ENCODE results near the gene PHF24.
"Not testable (repeated sequence)": the region's sequence is repeated elsewhere in the genome, so short reads cannot be mapped to it uniquely, and the experiment has no call there.

PHF24 gene

GRCh38 chr9:34998266-34998665, 40.2 kb downstream of the PHF24 start:
- peak; percentile 14 for DNase-seq

GRCh38 chr9:34999576-34999975, 41.5 kb downstream of the PHF24 start:
- peak; percentile 9 for DNase-seq

DNA sequence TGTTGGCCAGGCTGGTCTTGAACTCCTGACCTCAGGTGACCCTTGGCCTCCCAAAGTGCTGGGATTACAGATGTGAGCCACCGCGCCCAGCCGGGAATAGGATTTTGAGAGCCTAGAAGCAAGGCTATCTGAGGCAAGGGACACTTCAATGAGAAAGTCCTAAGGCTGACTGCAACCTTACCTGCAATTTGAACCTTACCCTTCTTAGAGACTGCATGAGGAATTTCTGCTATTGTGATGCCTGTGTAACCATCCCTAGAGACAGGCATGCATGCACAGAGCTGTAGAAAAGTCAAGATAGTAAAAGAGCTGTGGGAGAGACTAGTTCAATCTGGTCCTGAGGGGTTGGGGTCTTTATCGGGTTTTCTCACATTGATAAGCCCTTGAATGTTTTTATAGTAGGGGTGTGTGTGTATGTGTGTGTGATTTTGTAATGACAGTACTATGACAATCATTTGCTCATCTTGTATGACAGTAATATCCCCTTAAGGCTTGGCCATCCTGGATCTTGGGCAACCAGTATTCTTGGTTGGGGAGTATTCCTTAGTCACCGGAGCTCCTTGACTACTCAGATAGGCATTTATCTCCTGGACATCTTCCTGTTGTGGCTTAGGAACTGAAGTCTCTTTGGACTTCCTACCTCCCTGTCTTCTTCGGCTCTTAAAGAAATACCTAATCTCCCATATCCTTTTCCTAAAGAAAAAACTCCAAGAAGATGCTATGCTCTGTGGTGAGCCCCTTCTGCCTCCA, 42.6 kb downstream of the PHF24 start:
- DNase-seq: peak; percentile 2

GRCh38 chr9:35001285-35001677, 43.2 kb downstream of the PHF24 start:
- peak; percentile 11 for DNase-seq

DNA sequence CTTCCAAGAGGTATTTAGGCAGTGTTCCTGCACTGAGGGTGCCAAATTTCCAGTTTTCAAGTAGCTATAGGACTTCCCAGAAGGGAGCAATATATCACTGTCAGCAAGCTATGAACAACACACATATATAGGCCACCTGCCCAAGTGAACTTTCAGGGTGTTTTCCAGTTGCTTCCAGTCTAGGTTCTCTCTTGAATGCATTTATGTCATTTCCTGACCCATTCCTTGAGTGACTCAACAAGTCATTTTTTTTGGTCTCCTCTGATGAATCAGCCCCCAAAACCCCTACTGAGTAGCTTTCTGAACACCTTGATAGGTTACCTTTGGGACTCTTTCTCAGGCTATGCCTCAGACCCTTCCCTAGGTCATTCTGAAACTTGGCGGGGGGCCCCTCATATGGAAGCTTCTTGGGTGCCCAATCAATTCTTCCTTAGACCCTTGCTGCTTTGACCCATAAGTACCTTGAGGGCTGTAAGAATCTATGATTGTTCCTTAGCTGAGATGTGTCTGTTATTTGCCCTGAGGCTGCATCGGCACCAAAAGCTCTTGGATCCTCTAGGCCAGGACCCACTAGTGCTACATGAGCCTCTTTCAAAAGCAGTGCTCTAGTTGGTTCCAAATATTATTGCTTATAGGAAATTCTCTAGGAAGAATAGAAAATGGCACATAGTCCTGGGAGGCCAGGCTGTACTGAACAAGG, 43.9 kb downstream of the PHF24 start:
- peak; percentile 39 for DNase-seq

GRCh38 chr9:35002623-35003022, 44.5 kb downstream of the PHF24 start:
- peak; percentile 12 for DNase-seq

- DNase-seq: not testable (repeated sequence)
These were observed 46.2 kb downstream of the PHF24 start for GRCh38 chr9:35004299-35004698.

GRCh38 chr9:35010351-35010958, 52.4 kb downstream of the PHF24 start:
- no peak for DNase-seq

DNA sequence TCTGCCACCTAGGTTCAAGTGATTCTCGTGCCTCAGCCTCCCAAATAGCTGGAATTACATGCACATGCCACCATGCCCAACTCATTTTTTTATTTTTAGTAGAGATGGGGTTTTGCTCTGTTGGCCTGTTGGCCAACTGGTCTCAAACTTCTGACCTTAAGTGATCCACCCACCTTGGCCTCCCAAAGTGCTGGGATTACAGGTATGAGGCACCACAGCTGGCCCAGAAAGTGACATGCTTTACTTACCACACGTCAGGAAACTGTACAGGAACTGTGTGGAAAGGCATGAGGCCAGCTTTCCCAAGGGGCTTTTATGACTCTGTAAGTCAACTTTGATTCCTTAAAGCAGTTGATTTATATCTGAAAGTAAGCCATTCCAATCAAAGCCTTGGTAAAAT, 56.4 kb downstream of the PHF24 start:
- no peak for DNase-seq

DNA sequence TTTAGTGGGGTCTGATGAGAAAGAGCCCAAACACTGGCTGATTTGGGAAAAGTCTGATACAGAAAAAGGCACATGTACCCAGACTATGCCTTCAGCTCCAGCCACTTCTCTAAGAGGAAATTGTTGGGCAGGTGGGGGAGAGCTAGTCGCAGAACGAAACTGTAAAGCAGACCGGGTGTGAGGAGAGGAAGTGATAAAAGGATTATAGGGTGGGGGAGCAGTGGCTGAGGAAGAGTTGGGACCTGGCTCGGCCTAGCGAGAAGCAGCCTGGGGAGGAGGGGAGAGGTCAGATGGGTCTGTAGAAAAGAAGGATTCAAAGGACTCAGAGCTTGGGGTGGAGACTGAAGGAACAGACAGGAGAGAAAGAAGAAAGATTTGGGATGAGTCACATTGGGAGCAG, 65.4 kb downstream of the PHF24 start:
- DNase-seq: not testable (repeated sequence)

DNA sequence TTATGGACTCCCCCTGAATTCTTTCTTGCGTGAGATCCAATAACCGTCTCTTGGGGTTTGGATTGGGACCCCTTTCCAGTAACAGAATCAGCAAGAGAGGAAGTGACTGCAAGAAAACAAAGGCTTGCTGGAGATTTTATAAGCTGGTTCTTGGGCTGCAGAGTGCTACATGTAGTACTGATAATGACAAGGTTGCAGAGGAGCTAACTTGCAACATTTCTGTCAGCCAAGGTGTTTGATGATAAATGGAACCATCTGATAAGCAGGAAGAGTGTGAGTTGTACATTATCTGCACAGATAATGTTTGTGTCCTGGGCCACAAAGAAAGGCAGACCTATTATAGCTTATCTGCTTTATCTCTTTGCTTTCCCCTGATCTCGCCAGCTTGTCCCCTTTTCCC, 68.6 kb downstream of the PHF24 start:
- DNase-seq: no peak

- DNase-seq: no peak
These were observed 69.3 kb downstream of the PHF24 start for GRCh38 chr9:35027374-35027773.

GRCh38 chr9:35027860-35028259, 69.8 kb downstream of the PHF24 start:
- DNase-seq: no peak

DNA sequence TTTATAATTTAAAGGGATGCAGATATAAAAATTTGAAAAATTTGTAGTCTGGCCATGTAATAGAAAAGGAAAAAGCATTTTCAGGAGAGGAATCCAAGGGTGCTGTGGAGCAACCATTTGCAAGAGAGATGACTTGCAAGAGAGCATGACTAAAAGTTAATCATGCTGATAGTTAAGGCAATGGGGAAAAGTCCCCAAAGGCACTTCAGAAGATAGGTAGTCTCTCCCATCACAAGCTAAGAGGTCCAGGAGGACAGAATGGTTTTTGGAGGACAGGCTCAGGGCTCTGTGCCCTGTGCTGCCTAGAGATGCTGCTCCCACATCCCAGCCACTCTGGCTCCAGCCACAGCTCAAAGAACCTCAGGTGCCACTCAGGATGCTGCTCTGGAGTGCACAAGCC, 70.3 kb downstream of the PHF24 start:
- no peak for DNase-seq

DNA sequence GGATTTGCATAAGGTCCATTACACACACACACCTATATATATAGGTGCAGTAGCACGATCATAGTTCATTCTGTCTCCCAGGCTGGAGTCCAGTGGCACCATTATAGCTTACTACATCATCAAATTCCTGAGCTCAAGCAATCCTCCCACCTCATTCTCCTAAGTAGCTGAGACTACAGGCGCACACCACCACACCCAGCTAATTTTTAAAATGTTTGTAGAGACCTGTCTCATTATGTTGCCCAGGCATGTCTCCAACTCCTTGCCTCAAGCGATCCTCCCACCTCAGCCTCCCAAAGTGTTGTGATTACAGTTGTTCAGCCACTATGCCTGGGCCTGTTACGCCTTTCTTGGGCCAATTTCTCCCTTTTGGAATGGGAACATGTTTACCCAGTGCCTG, 71.2 kb downstream of the PHF24 start:
- no peak for DNase-seq

- no peak for DNase-seq
These were observed 71.8 kb downstream of the PHF24 start for GRCh38 chr9:35029852-35030251.
